ENCODE results near the gene FCF1.
"Not testable (repeated sequence)": the region's sequence is repeated elsewhere in the genome, so short reads cannot be mapped to it uniquely, and the experiment has no call there.

FCF1 gene

GRCh38 chr14:74702293-74702692 is 10.7 kb upstream of the FCF1 start:
- DNase-seq = no peak

GRCh38 chr14:74703043-74703442 is 9.9 kb upstream of the FCF1 start:
- DNase-seq = no peak

- DNase-seq = no peak
Observed at GRCh38 chr14:74704656-74705055, 8.3 kb upstream of the FCF1 start.

- no peak for DNase-seq
Observed at GRCh38 chr14:74705613-74706500, 7.1 kb upstream of the FCF1 start.

- no peak for DNase-seq
Observed at GRCh38 chr14:74710480-74710879, 2.5 kb upstream of the FCF1 start.

GRCh38 chr14:74711651-74712050 is 1.3 kb upstream of the FCF1 start:
- no peak for DNase-seq

GRCh38 chr14:74713395-74713735 is 421 bp downstream of the FCF1 start:
- no peak for DNase-seq

- DNase-seq = no peak
Observed at GRCh38 chr14:74720526-74720925, 7.6 kb downstream of the FCF1 start.

GRCh38 chr14:74723134-74723533 is 10.2 kb downstream of the FCF1 start:
- no peak for DNase-seq

- DNase-seq = no peak
Observed at GRCh38 chr14:74732387-74732786, 19.4 kb downstream of the FCF1 start.

GRCh38 chr14:74733221-74733620 is 20.3 kb downstream of the FCF1 start:
- DNase-seq = no peak

- no peak for DNase-seq
Observed at GRCh38 chr14:74735125-74735524, 22.2 kb downstream of the FCF1 start.

- no peak for DNase-seq
Observed at GRCh38 chr14:74737753-74738325, 24.9 kb downstream of the FCF1 start.

- DNase-seq = no peak
Observed at GRCh38 chr14:74739293-74740030, 26.5 kb downstream of the FCF1 start.

GRCh38 chr14:74747237-74747636 is 34.3 kb downstream of the FCF1 start:
- DNase-seq = no peak

- DNase-seq = no peak
Observed at GRCh38 chr14:74754157-74754556, 41.2 kb downstream of the FCF1 start.

- DNase-seq = no peak
Observed at GRCh38 chr14:74754899-74755298, 42.0 kb downstream of the FCF1 start.

GRCh38 chr14:74756326-74756725 is 43.4 kb downstream of the FCF1 start:
- no peak for DNase-seq

GRCh38 chr14:74758505-74758904 is 45.6 kb downstream of the FCF1 start:
- not testable (repeated sequence) for DNase-seq

GRCh38 chr14:74762917-74763802 is 50.2 kb downstream of the FCF1 start, which contains the start of gene YLPM1:
YLPM1 (plus strand) TSS chr14:74763316; CDS start chr14:74763490, 174 bp downstream.
- DNase-seq = peak; percentile 94 to 96

- no peak for DNase-seq
Observed at GRCh38 chr14:74763803-74764531, 51.0 kb downstream of the FCF1 start.

GRCh38 chr14:74765721-74766120 is 52.8 kb downstream of the FCF1 start:
- no peak for DNase-seq
